ENCODE data around the gene MB21D2. TPM values are rescaled to one million over a fixed set of nuclear protein-coding genes. Genes with fewer than 3 reads are reported as not detected.
A peak's percentile ranks its signal among the peaks of the same experiment; 100 is the strongest.
"Not testable (repeated sequence)": the region's sequence is repeated elsewhere in the genome, so short reads cannot be mapped to it uniquely, and the experiment has no call there.

Gene MB21D2
- total RNA-seq, 4 donors from 2014 or later, result 1.5 to 3.8 (median 2.7) TPM

DNA sequence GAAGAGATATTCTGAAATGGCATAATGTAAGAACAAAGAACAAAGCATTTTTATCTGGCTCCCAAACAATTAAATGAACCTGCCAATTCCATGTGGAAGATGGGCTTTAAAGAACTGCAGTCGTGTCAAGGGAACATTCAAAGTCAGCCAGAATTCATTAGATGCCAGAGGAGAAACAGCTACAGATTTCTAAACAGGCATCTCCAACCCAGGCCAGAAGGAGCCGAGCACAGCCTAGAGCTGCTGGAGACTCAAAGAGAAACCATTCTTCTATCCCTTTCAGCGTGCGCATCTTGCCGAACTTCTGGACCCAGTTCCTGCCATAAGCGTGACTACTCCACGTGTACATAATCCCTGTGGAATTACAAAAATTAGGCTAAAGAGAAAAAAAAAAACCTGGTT is 60.4 kb downstream of the MB21D2 start:
- no peaks in the 10 kb centered on the region for H3K9me3 ChIP-seq
- no peaks in the 10 kb centered on the region for H3K27me3 ChIP-seq
- peaks cover 0 to 13% of the 10 kb centered on the region in 2 donors for H3K4me1 ChIP-seq
- no peaks in the 10 kb centered on the region for H3K36me3 ChIP-seq
- no peak for DNase-seq
- no peak overlapping the region for H3K27ac ChIP-seq
- ATAC-seq, result no peak
- intact Hi-C loops (cut with DNase I; ENCODE audit: low total_unique reads), result no loop called here
- TF ChIP-seq CTCF (IDR thresholded peaks at IDR 0.05 in 4 of 5, conservative IDR thresholded peaks at IDR 0.05 in 1 of 5) (no peak), POLR2A (IDR thresholded peaks at IDR 0.05) (no peak)
- in situ Hi-C loops (cut with MboI; ENCODE audit: low sequenced_read_pairs in 4 of 4), result no loop called here
- H3K4me3 ChIP-seq, result no peak overlapping the region

GRCh38 chr3:192855434-192855833 is 62.2 kb downstream of the MB21D2 start:
- Histone ChIP-seq H3K36me3 (no peaks in the 10 kb centered on the region), H3K4me1 (peaks cover 0 to 13% of the 10 kb centered on the region in 2 donors), H3K27ac (no peak overlapping the region), H3K9me3 (no peaks in the 10 kb centered on the region), H3K4me3 (no peak overlapping the region), H3K27me3 (no peaks in the 10 kb centered on the region)
- intact Hi-C loops (cut with DNase I; ENCODE audit: low total_unique reads) (no loop called here), in situ Hi-C loops (cut with MboI; ENCODE audit: low sequenced_read_pairs in 4 of 4) (no loop called here)
- TF ChIP-seq CTCF (IDR thresholded peaks at IDR 0.05 in 4 of 5, conservative IDR thresholded peaks at IDR 0.05 in 1 of 5) (no peak), POLR2A (IDR thresholded peaks at IDR 0.05) (no peak)
- DNase-seq (no peak), ATAC-seq (no peak)

DNA sequence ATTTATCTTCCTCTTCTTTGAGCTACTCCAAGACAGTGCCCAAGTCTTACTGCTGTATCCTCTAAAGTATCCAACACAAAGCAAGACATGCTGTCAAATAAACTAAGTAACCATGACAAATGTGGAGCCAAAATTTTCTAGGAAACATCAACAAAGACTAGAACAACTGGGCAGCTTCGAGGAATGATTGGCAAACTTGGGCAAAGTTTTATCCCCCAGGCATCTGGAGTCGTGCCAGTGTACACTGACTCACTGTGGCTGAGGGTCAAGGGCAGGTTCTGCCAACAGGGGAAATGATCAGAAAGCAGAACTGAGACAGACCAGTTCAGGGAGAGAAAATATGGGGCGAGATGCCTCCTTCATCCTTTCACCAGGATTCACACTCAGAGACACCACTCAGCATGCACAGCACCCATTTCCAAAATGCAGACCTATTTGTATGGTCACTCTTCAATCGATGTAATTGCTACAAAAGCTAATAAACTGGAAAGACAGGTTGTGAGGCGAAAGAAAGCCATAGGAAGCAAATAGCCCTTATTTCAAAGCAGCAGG is 65.8 kb downstream of the MB21D2 start:
- in situ Hi-C loops (cut with MboI; ENCODE audit: low sequenced_read_pairs in 4 of 4), result no loop called here
- Histone ChIP-seq H3K9me3 (no peaks in the 10 kb centered on the region), H3K36me3 (no peaks in the 10 kb centered on the region), H3K4me1 (no peaks in the 10 kb centered on the region), H3K27ac (no peak overlapping the region), H3K4me3 (no peak overlapping the region), H3K27me3 (no peaks in the 10 kb centered on the region)
- peak; percentile 33 to 55 for ATAC-seq
- TF ChIP-seq CTCF (IDR thresholded peaks at IDR 0.05 in 4 of 5, conservative IDR thresholded peaks at IDR 0.05 in 1 of 5), result no peak
- TF ChIP-seq POLR2A (IDR thresholded peaks at IDR 0.05), result no peak
- DNase-seq, result peak in 1 of 2 donors; percentile 25
- intact Hi-C loops (cut with DNase I; ENCODE audit: low total_unique reads), result no loop called here

GRCh38 chr3:192850451-192850981 is 67.1 kb downstream of the MB21D2 start:
- Histone ChIP-seq H3K36me3 (no peaks in the 10 kb centered on the region), H3K9me3 (no peaks in the 10 kb centered on the region), H3K27ac (no peak overlapping the region), H3K27me3 (no peaks in the 10 kb centered on the region), H3K4me1 (no peaks in the 10 kb centered on the region), H3K4me3 (no peak overlapping the region)
- DNase-seq (no peak), ATAC-seq (no peak)
- in situ Hi-C loops (cut with MboI; ENCODE audit: low sequenced_read_pairs in 4 of 4), result no loop called here
- TF ChIP-seq POLR2A (IDR thresholded peaks at IDR 0.05) (no peak), CTCF (IDR thresholded peaks at IDR 0.05 in 4 of 5, conservative IDR thresholded peaks at IDR 0.05 in 1 of 5) (no peak)
- intact Hi-C loops (cut with DNase I; ENCODE audit: low total_unique reads), result no loop called here

DNA sequence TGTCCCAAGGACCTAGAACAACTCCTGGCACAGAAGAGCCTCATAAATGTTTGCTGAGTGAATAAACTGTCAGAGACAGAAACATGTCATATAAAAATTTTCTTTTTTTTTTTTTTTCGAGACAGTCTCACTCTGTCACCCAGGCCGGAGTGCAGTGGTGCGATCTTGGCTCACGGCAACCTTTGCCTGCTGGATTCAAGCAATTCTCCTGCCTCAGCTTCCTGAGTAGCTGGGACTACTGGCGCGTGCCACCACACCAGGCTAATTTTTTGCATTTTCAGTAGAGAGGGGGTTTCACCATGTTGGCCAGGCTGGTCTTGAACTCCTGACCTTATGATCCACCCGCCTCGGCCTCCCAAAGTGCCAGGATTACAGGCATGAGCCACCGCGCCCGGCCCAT is 67.8 kb downstream of the MB21D2 start:
- in situ Hi-C loops (cut with MboI; ENCODE audit: low sequenced_read_pairs in 4 of 4); DNase-seq; H3K27ac ChIP-seq; H3K4me1 ChIP-seq; ATAC-seq; H3K36me3 ChIP-seq; H3K9me3 ChIP-seq; intact Hi-C loops (cut with DNase I; ENCODE audit: low total_unique reads); H3K27me3 ChIP-seq; H3K4me3 ChIP-seq: not testable (repeated sequence)

Data from gastrocnemius medialis (tissue), 4 donors.